HepG2 (cell line): ENCODE results near the gene JMJD4. TPM values are rescaled to one million over a fixed set of nuclear protein-coding genes. Genes with fewer than 3 reads are reported as not detected.
A peak's percentile ranks its signal among the peaks of the same experiment; 100 is the strongest.

Source experiments
- BCL3 ChIP-seq: sonication (generic); formaldehyde crosslinking; IDR thresholded peaks from 2 replicates; pipeline ENCODE4 v1.5.1; 2020; ENCODE audit warnings: mild to moderate bottlenecking, missing genetic modification reagents, moderate library complexity
- CERS6 ChIP-seq: sonication (generic); formaldehyde crosslinking; IDR thresholded peaks from 2 replicates; pipeline ENCODE4 v1.5.0; 2020; ENCODE audit warnings: missing genetic modification reagents
- HNRNPH1 ChIP-seq: fragments of 200-400 bp; formaldehyde crosslinking; optimal IDR thresholded peaks from 2 replicates; pipeline ENCODE3; 2017; ENCODE audit warnings: mild to moderate bottlenecking, low read depth, low read length
- IKZF5 ChIP-seq: IDR thresholded peaks from 2 replicates; pipeline ENCODE4 v1.6.1; 2018; ENCODE audit warnings: missing genetic modification reagents, mild to moderate bottlenecking, missing compliant biosample characterization
- JDP2 ChIP-seq: sonication (generic); formaldehyde crosslinking; IDR thresholded peaks from 2 replicates; pipeline ENCODE4 v1.8.1; 2022; ENCODE audit warnings: missing genetic modification reagents, borderline replicate concordance
- JUN ChIP-seq: sonication (generic); formaldehyde crosslinking; IDR thresholded peaks from 2 replicates; pipeline ENCODE4 v1.4.0; 2020; ENCODE audit warnings: mild to moderate bottlenecking, missing genetic modification reagents
- KLF15 ChIP-seq: sonication (generic); formaldehyde crosslinking; IDR thresholded peaks from 2 replicates; pipeline ENCODE4 v1.8.1; 2023; ENCODE audit warnings: borderline replicate concordance, mild to moderate bottlenecking, inconsistent platforms, missing genetic modification reagents, mixed read lengths
- NCOA2 ChIP-seq: sonication (generic); formaldehyde crosslinking; IDR thresholded peaks from 2 replicates; pipeline ENCODE4 v1.8.0; 2022; ENCODE audit warnings: inconsistent platforms
- REL ChIP-seq: sonication (generic); formaldehyde crosslinking; conservative IDR thresholded peaks from 2 replicates; pipeline ENCODE4 v1.8.0; 2022; ENCODE audit warnings: mild to moderate bottlenecking, missing genetic modification reagents, moderate library complexity
- TARDBP ChIP-seq: sonication (generic); formaldehyde crosslinking; IDR thresholded peaks from 2 replicates; pipeline ENCODE4 v1.8.0; 2022; ENCODE audit warnings: mild to moderate bottlenecking, missing genetic modification reagents
- THAP7 ChIP-seq: sonication (generic); formaldehyde crosslinking; IDR thresholded peaks from 2 replicates; pipeline ENCODE4 v1.8.1; 2023; ENCODE audit warnings: mild to moderate bottlenecking, missing genetic modification reagents
- ZBTB4 ChIP-seq: sonication (generic); formaldehyde crosslinking; IDR thresholded peaks from 2 replicates; pipeline ENCODE4 v1.4.0; 2020; ENCODE audit warnings: missing genetic modification reagents, mild to moderate bottlenecking, borderline replicate concordance
- ZMAT5 ChIP-seq: sonication (generic); formaldehyde crosslinking; IDR thresholded peaks from 2 replicates; pipeline ENCODE4 v1.5.0; 2020; ENCODE audit warnings: mild to moderate bottlenecking, low read depth, missing genetic modification reagents, borderline replicate concordance
- ZNF235 ChIP-seq: sonication (generic); formaldehyde crosslinking; IDR thresholded peaks from 2 replicates; pipeline ENCODE4 v1.8.1; 2023; ENCODE audit warnings: mild to moderate bottlenecking, missing genetic modification reagents, borderline replicate concordance
- ZNF317 ChIP-seq: sonication (generic); formaldehyde crosslinking; IDR thresholded peaks from 2 replicates; pipeline ENCODE4 v1.5.0; 2020; ENCODE audit warnings: mild to moderate bottlenecking, missing genetic modification reagents
- ZNF331 ChIP-seq: sonication (generic); formaldehyde crosslinking; IDR thresholded peaks from 2 replicates; pipeline ENCODE4 v1.4.0; 2020; ENCODE audit warnings: missing genetic modification reagents
- ZNF446 ChIP-seq: sonication (generic); formaldehyde crosslinking; IDR thresholded peaks from 2 replicates; pipeline ENCODE4 v1.5.0; 2020; ENCODE audit warnings: mild to moderate bottlenecking, missing genetic modification reagents
- ZNF557 ChIP-seq: sonication (generic); formaldehyde crosslinking; IDR thresholded peaks from 2 replicates; pipeline ENCODE4 v1.4.0; 2020; ENCODE audit warnings: missing genetic modification reagents
- ZNF570 ChIP-seq: sonication (generic); formaldehyde crosslinking; IDR thresholded peaks from 2 replicates; pipeline ENCODE4 v1.4.0; 2020; ENCODE audit warnings: mild to moderate bottlenecking, missing genetic modification reagents, borderline replicate concordance
- ZNF691 ChIP-seq: sonication (generic); formaldehyde crosslinking; IDR thresholded peaks from 2 replicates; pipeline ENCODE4 v1.4.0; 2020; ENCODE audit warnings: missing genetic modification reagents, low read depth, mild to moderate bottlenecking, borderline replicate concordance
- polyA plus RNA-seq, 8 experiments: library from polyadenylated mRNA; depleted of rRNA in 3 of 8; stranded (reverse) in 7 of 8; unstranded in 1 of 8; fragments of >200 nt; fragmentation: Illumina TruSeq in 4 of 8; extraction: Trizol in 4 of 8; gene quantifications; 2 replicates each; pipeline versions ENCODE4 v1.2.1 to v1.2.3, GENCODE V29; 2011 to 2016; ENCODE audit warnings: low read depth in 4 of 8, missing spikeins in 1 of 8, mixed read lengths in 1 of 8; ENCODE audit not compliant: insufficient read depth in 1 of 8
- total RNA-seq, 5 experiments: library from RNA; depleted of rRNA; stranded (reverse); fragments of >200 nt; fragmentation: Illumina TruSeq; extraction: Trizol; gene quantifications; 2 replicates each; pipeline ENCODE4 v1.2.3, GENCODE V29; 2016; ENCODE audit warnings: low read depth in 1 of 5

JMJD4 gene
- total and polyA plus RNA-seq, 2 of the 13 experiments (the other 11 are each of a cell fraction or from before 2014, with no cell fraction given), result 10.2 to 29.0 TPM

- peak; percentile 87; the same call in 1 of the 2 replicates for TF ChIP-seq ZNF691 (CRISPR knock-in tag)
- peak; percentile 96 for TF ChIP-seq ZNF331 (CRISPR knock-in tag)
- TF ChIP-seq KLF15 (CRISPR knock-in tag), result 0 out of 2 replicates have a peak, but pooled peaks have one; percentile 19
- TF ChIP-seq BCL3 (CRISPR knock-in tag), result peak; percentile 93; the same call in 1 of the 2 replicates
- TF ChIP-seq CERS6 (CRISPR knock-in tag), result no peak
- peak; percentile 95 for TF ChIP-seq THAP7 (CRISPR knock-in tag)
- peak; percentile 64; the same call in 1 of the 2 replicates for TF ChIP-seq NCOA2 (CRISPR knock-in tag)
- no peak for TF ChIP-seq ZMAT5
- TF ChIP-seq ZBTB4 (CRISPR knock-in tag), result no peak; the same call in 1 of the 2 replicates
- TF ChIP-seq ZNF446 (CRISPR knock-in tag), result peak; percentile 74; the same call in 1 of the 2 replicates
- TF ChIP-seq ZNF557 (CRISPR knock-in tag), result 0 out of 2 replicates have a peak, but pooled peaks have one; percentile 41
- peak; percentile 96 for TF ChIP-seq IKZF5
- no peak for TF ChIP-seq ZNF570 (CRISPR knock-in tag)
- peak; percentile 64; the same call in 1 of the 2 replicates for TF ChIP-seq REL (CRISPR knock-in tag)
- no peak for TF ChIP-seq HNRNPH1
- peak; percentile 99 for TF ChIP-seq TARDBP
- TF ChIP-seq JUN (CRISPR knock-in tag), result peak; percentile 64; the same call in 1 of the 2 replicates
- TF ChIP-seq ZNF235, result no peak
- peak; percentile 51; the same call in 1 of the 2 replicates for TF ChIP-seq JDP2
- no peak for TF ChIP-seq ZNF317
Observed at GRCh38 chr1:227734856-227735538, at the start of gene JMJD4, which contains the start of gene SNAP47 (continued).
